H9 (cell line): ENCODE data around the gene SLC39A2. TPM values are rescaled to one million over a fixed set of nuclear protein-coding genes. Genes with fewer than 3 reads are reported as not detected.

ENCODE experiments used
- DNase-seq: peaks from one replicate; pipeline ENCODE4 v3.0.0-alpha.2; 2017
- H2AFZ ChIP-seq: one replicate; pipeline ENCODE4 v1.6.1; 2013; ENCODE audit warnings: mild to moderate bottlenecking, low read length, control low read depth, moderate library complexity
- H2AK5ac ChIP-seq: 2 replicates; pipeline ENCODE4 v1.6.1; 2013; ENCODE audit warnings: low read length, control low read depth, mixed read lengths; ENCODE audit not compliant: insufficient read length
- H2BK120ac ChIP-seq: one replicate; pipeline ENCODE4 v1.6.1; 2013; ENCODE audit warnings: low read depth, mild to moderate bottlenecking, low read length, control low read depth, inconsistent platforms; ENCODE audit not compliant: poor library complexity, severe bottlenecking
- H2BK12ac ChIP-seq: 2 replicates; pipeline ENCODE4 v1.6.1; 2013; ENCODE audit warnings: low read length, control low read depth, mixed read lengths, low read depth; ENCODE audit not compliant: insufficient read length
- H2BK15ac ChIP-seq: 2 replicates; pipeline ENCODE4 v1.6.1; 2013; ENCODE audit warnings: low read depth, low read length, control low read depth
- H2BK20ac ChIP-seq: one replicate; pipeline ENCODE4 v1.6.1; 2013; ENCODE audit warnings: low read depth, mild to moderate bottlenecking, low read length, control low read depth, inconsistent platforms; ENCODE audit not compliant: poor library complexity, severe bottlenecking
- H2BK5ac ChIP-seq: 2 replicates; pipeline ENCODE4 v1.6.1; 2013; ENCODE audit warnings: low read length, control low read depth, mixed read lengths; ENCODE audit not compliant: insufficient read length
- H3K14ac ChIP-seq: 2 replicates; pipeline ENCODE4 v1.6.1; 2013; ENCODE audit warnings: low read length, control low read depth; ENCODE audit not compliant: insufficient read depth
- H3K18ac ChIP-seq: 2 replicates; pipeline ENCODE4 v1.6.1; 2013; ENCODE audit warnings: low read depth, mild to moderate bottlenecking, mixed read lengths, low read length, control low read depth; ENCODE audit not compliant: insufficient read length
- H3K23ac ChIP-seq: 2 replicates; pipeline ENCODE4 v1.6.1; 2013; ENCODE audit warnings: low read length, control low read depth, mixed read lengths, low read depth; ENCODE audit not compliant: insufficient read length
- H3K23me2 ChIP-seq: 2 replicates; pipeline ENCODE4 v1.6.1; 2013; ENCODE audit warnings: low read depth, mild to moderate bottlenecking, mixed read lengths, low read length, control low read depth; ENCODE audit not compliant: insufficient read length, poor library complexity, severe bottlenecking
- H3K27ac ChIP-seq: 2 replicates; pipeline ENCODE4 v1.5.1; 2013; ENCODE audit warnings: low read length, control low read depth, mixed read lengths, low read depth; ENCODE audit not compliant: insufficient read length
- H3K27me3 ChIP-seq: 2 replicates; pipeline ENCODE4 v1.6.1; 2013; ENCODE audit warnings: low read length, control low read depth, inconsistent platforms; ENCODE audit not compliant: insufficient read depth
- H3K4ac ChIP-seq: 2 replicates; pipeline ENCODE4 v1.6.1; 2013; ENCODE audit warnings: low read depth, mild to moderate bottlenecking, control low read depth, inconsistent platforms, low read length, moderate library complexity
- H3K4me1 ChIP-seq: 2 replicates; pipeline ENCODE4 v1.6.1; 2013; ENCODE audit warnings: low read length, control low read depth, inconsistent platforms; ENCODE audit not compliant: insufficient read depth
- H3K4me2 ChIP-seq: 2 replicates; pipeline ENCODE4 v1.6.1; 2013; ENCODE audit warnings: low read length, control low read depth, mixed read lengths; ENCODE audit not compliant: insufficient read length, insufficient read depth
- H3K56ac ChIP-seq: 2 replicates; pipeline ENCODE4 v1.6.1; 2013; ENCODE audit warnings: low read depth, mild to moderate bottlenecking, mixed read lengths, low read length, control low read depth; ENCODE audit not compliant: insufficient read length
- H3K79me1 ChIP-seq: 2 replicates; pipeline ENCODE4 v1.6.1; 2013; ENCODE audit warnings: low read depth, mild to moderate bottlenecking, moderate library complexity, low read length, control low read depth, inconsistent platforms; ENCODE audit not compliant: insufficient read depth, poor library complexity, severe bottlenecking
- H3K79me2 ChIP-seq: 2 replicates; pipeline ENCODE4 v1.6.1; 2013; ENCODE audit warnings: low read length, control low read depth, inconsistent platforms; ENCODE audit not compliant: insufficient read depth
- H3K9ac ChIP-seq: 2 replicates; pipeline ENCODE4 v1.6.1; 2013; ENCODE audit warnings: low read length, control low read depth, mixed read lengths; ENCODE audit not compliant: insufficient read length; ENCODE audit errors: extremely low read depth
- H3K9me3 ChIP-seq: one replicate; pipeline ENCODE4 v1.6.1; 2013; ENCODE audit warnings: low read depth, low read length, inconsistent platforms; ENCODE audit not compliant: control insufficient read depth
- H3T11ph ChIP-seq: one replicate; pipeline ENCODE4 v1.6.1; 2013; ENCODE audit warnings: mild to moderate bottlenecking, low read length, control low read depth, inconsistent platforms
- H4K20me1 ChIP-seq: one replicate; pipeline ENCODE4 v1.6.1; 2013; ENCODE audit not compliant: control insufficient read depth, insufficient read length, insufficient read depth
- H4K5ac ChIP-seq: 2 replicates; pipeline ENCODE4 v1.6.1; 2013; ENCODE audit warnings: low read depth, mild to moderate bottlenecking, mixed read lengths, low read length, control low read depth; ENCODE audit not compliant: insufficient read length
- H4K8ac ChIP-seq: replicated peaks from 2 replicates; pipeline ENCODE4 v1.6.1; 2013; ENCODE audit warnings: low read length, control low read depth, mixed read lengths, low read depth; ENCODE audit not compliant: insufficient read length
- H4K91ac ChIP-seq: 2 replicates; pipeline ENCODE4 v1.6.1; 2013; ENCODE audit warnings: low read depth, mild to moderate bottlenecking, moderate library complexity, mixed read lengths, low read length, control low read depth; ENCODE audit not compliant: insufficient read length
- H3K27ac Mint-ChIP-seq, 3 experiments: 2 replicates in 2 of 3; 3 replicates in 1 of 3; pipeline ENCODE4 v1.8.0; 2020 to 2021; ENCODE audit warnings: mixed read lengths in 3 of 3, mild to moderate bottlenecking in 1 of 3, moderate library complexity in 1 of 3
- H3K27me3 Mint-ChIP-seq: 2 replicates; pipeline ENCODE4 v1.8.0; 2021; ENCODE audit warnings: low read depth, mild to moderate bottlenecking, moderate library complexity, mixed read lengths
- H3K36me3 Mint-ChIP-seq, 3 experiments: 2 replicates in 2 of 3; 3 replicates in 1 of 3; pipeline ENCODE4 v1.8.0; 2020 to 2021; ENCODE audit warnings: low read depth in 3 of 3, mixed read lengths in 3 of 3; ENCODE audit not compliant: insufficient read depth in 1 of 3
- H3K4me1 Mint-ChIP-seq, 2 experiments: 2 replicates each; pipeline ENCODE4 v1.8.0; 2020; ENCODE audit warnings: mixed read lengths in 2 of 2
- H3K4me3 Mint-ChIP-seq, 2 experiments: 2 replicates in 1 of 2; 3 replicates in 1 of 2; pipeline ENCODE4 v1.8.0; 2020 to 2021; ENCODE audit warnings: mild to moderate bottlenecking in 2 of 2, mixed read lengths in 2 of 2, moderate library complexity in 1 of 2
- H3K9me3 Mint-ChIP-seq, 2 experiments: 2 replicates in 1 of 2; 3 replicates in 1 of 2; pipeline ENCODE4 v1.8.0; 2020; ENCODE audit warnings: mild to moderate bottlenecking in 2 of 2, mixed read lengths in 2 of 2, moderate library complexity in 1 of 2
- CTCF ChIP-seq: fragments of 200-600 bp; sonication (generic); conservative IDR thresholded peaks from 3 replicates; pipeline ENCODE4 v1.8.0; 2021; ENCODE audit warnings: antibody characterized with exemption, mild to moderate bottlenecking
- WGBS: extraction: QIAGEN DNeasy Blood & Tissue Kit; methylation state at CpG from one replicate; pipeline ENCODE4 v1.1.7; 2013; ENCODE audit warnings: missing lambda C conversion rate, low lambda C conversion rate, mixed read lengths; ENCODE audit not compliant: insufficient read length; ENCODE audit errors: extremely low coverage; 5-methylcytosine and 5-hydroxymethylcytosine counted together
- total RNA-seq: library from RNA; stranded (reverse); gene quantifications from 2 replicates; pipeline ENCODE4 v1.2.1, GENCODE V29; 2021

SLC39A2 gene
- total RNA-seq, 1 experiment from 2014 or later = not detected

GRCh38 chr14:20970983-20971704 lies 27.9 kb upstream of the SLC39A2 start:
- Histone ChIP-seq H3K79me1 (no peaks in the 10 kb centered on the region), H2BK12ac (no peak overlapping the region), H2BK120ac (no peak overlapping the region), H2AK5ac (no peak overlapping the region), H3K56ac (no peak overlapping the region), H3K4me2 (peak overlapping the region; percentile 75), H3K4ac (no peak overlapping the region), H3K9me3 (no peaks in the 10 kb centered on the region), H4K20me1 (no peaks in the 10 kb centered on the region), H3K23ac (no peak overlapping the region), H3K27ac (no peak overlapping the region), H3K27me3 (no peaks in the 10 kb centered on the region), H2BK20ac (no peak overlapping the region), H2BK15ac (no peak overlapping the region), H4K8ac (no peak overlapping the region), H3K23me2 (peaks cover 6% of the 10 kb centered on the region), H3K14ac (peak overlapping the region; percentile 77; the same call in 1 of the 2 replicates), H3K4me1 (no peaks in the 10 kb centered on the region), H2AFZ (peak overlapping the region; percentile 6), H3K79me2 (no peaks in the 10 kb centered on the region), H4K5ac (no peak overlapping the region), H2BK5ac (no peak overlapping the region), H3T11ph (no peak overlapping the region), H4K91ac (no peak overlapping the region), H3K9ac (peak overlapping the region; percentile 60), H3K18ac (peak overlapping the region; percentile 6)
- peak; percentile 94 for DNase-seq
- Mint-ChIP-seq H3K9me3 (no peaks in the 10 kb centered on the region), H3K4me3 (peak overlapping the region; percentile 91 to 94), H3K27ac (peak overlapping the region; percentile 89 to 99 (median 97); a peak in 6 of 7 replicates), H3K36me3 (no peaks in the 10 kb centered on the region), H3K27me3 (peaks cover 31% of the 10 kb centered on the region), H3K4me1 (peaks cover 8 to 12% of the 10 kb centered on the region in 2 experiments)
- TF ChIP-seq CTCF = peak; percentile 86
- WGBS = no CpG with 5 or more reads among the region's 47 CpGs
